Gastrocnemius medialis (tissue), 4 donors: ENCODE results near the gene SLC12A6.

Experiments
- CTCF ChIP-seq, 5 experiments: fragments of 450-650 bp in 3 of 5; fragments of 200-600 bp in 2 of 5; sonication (generic) in 2 of 5; IDR thresholded peaks in 4 of 5; conservative IDR thresholded peaks in 1 of 5; 1 replicate in 4 of 5; 2 replicates in 1 of 5; pipeline ENCODE4 v1.5.1; 2016 to 2019; ENCODE audit warnings: antibody characterized with exemption in 5 of 5, mild to moderate bottlenecking in 3 of 5, moderate library complexity in 3 of 5
- POLR2A ChIP-seq, 2 donors: fragments of 450-650 bp; IDR thresholded peaks; one replicate each; pipeline ENCODE4 v1.6.1; 2017; ENCODE audit warnings: antibody characterized with exemption in 2 of 2, mild to moderate bottlenecking in 2 of 2, moderate library complexity in 2 of 2

GRCh38 chr15:34325368-34325767 is 12.2 kb downstream of the SLC12A6 start:
- TF ChIP-seq CTCF (IDR thresholded peaks at IDR 0.05 in 4 of 5, conservative IDR thresholded peaks at IDR 0.05 in 1 of 5) (no peak), POLR2A (IDR thresholded peaks at IDR 0.05) (no peak)
